Ascending aorta (tissue), 2 donors: ENCODE data around the gene PIGV. TPM values are rescaled to one million over a fixed set of nuclear protein-coding genes. Genes with fewer than 3 reads are reported as not detected.

ENCODE experiments used
- DNase-seq, 2 donors: peaks; one replicate each; pipeline ENCODE4 v3.0.0-alpha.2; 2019; ENCODE audit warnings: low spot score in 2 of 2
- H3K27ac ChIP-seq, 2 donors: fragments of 200-600 bp; sonication (generic); one replicate each; pipeline ENCODE4 v1.5.1; 2016 to 2017; ENCODE audit warnings: mild to moderate bottlenecking in 1 of 2
- H3K27me3 ChIP-seq: fragments of 200-600 bp; sonication (generic); one replicate; pipeline ENCODE4 v1.5.1; 2017
- H3K36me3 ChIP-seq, 2 donors: fragments of 200-600 bp; sonication (generic); one replicate each; pipeline ENCODE4 v1.5.1; 2016
- H3K4me1 ChIP-seq, 2 donors: fragments of 200-600 bp; sonication (generic); one replicate each; pipeline ENCODE4 v1.5.1; 2016 to 2017; ENCODE audit warnings: mild to moderate bottlenecking in 1 of 2
- H3K4me3 ChIP-seq, 2 donors: fragments of 200-600 bp; sonication (generic); one replicate each; pipeline ENCODE4 v1.5.1; 2016 to 2017; ENCODE audit warnings: mild to moderate bottlenecking in 1 of 2
- H3K9me3 ChIP-seq, 2 donors: fragments of 200-600 bp; sonication (generic); one replicate each; pipeline ENCODE4 v1.5.1; 2016
- intact Hi-C: fragments of 100-400 bp; cut with DNase I; formaldehyde crosslinking; loops from one replicate; pipeline ENCODE4 v1.15.1; 2023
- total RNA-seq: library from RNA; depleted of rRNA; stranded (reverse); fragments of >200 nt; gene quantifications from one replicate; pipeline ENCODE4 v1.1.0, GENCODE V29; 2016
- TF ChIP-seq, protein P1 (sequence below), 3 experiments: fragments of 200-600 bp in 2 of 3; fragments of 450-650 bp in 1 of 3; sonication (generic) in 2 of 3; IDR thresholded peaks; one replicate each; pipeline ENCODE4 v1.5.1; 2016 to 2019; ENCODE audit warnings: antibody characterized with exemption in 3 of 3, mild to moderate bottlenecking in 1 of 3, moderate library complexity in 1 of 3

PIGV gene
- total RNA-seq, 1 donor from 2014 or later, result 8.8 TPM

DNA sequence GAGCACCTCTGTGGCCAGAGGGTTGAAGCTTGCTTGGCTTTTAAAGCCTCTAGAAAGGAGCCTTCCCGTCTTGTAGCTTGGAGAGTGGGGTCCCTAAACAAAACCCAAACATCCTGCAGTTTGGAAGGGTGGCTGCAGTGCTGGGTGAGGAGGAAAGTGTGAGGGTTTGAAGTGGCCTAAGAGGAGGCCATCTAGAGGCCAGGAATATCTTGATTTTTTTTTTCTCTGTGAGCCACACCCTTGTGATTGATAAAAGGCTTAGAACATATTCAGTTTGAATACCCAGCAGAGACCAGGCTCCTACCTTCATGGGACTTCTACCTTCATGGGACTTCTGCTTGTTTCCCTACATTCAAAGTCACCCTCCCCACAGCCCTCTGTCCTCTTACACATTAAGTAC lies 37.3 kb upstream of the PIGV start:
- TF ChIP-seq, protein P1, sequence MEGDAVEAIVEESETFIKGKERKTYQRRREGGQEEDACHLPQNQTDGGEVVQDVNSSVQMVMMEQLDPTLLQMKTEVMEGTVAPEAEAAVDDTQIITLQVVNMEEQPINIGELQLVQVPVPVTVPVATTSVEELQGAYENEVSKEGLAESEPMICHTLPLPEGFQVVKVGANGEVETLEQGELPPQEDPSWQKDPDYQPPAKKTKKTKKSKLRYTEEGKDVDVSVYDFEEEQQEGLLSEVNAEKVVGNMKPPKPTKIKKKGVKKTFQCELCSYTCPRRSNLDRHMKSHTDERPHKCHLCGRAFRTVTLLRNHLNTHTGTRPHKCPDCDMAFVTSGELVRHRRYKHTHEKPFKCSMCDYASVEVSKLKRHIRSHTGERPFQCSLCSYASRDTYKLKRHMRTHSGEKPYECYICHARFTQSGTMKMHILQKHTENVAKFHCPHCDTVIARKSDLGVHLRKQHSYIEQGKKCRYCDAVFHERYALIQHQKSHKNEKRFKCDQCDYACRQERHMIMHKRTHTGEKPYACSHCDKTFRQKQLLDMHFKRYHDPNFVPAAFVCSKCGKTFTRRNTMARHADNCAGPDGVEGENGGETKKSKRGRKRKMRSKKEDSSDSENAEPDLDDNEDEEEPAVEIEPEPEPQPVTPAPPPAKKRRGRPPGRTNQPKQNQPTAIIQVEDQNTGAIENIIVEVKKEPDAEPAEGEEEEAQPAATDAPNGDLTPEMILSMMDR (IDR thresholded peaks at IDR 0.05), result no peak
- intact Hi-C loops, result no loop called here
- Histone ChIP-seq H3K27me3 (no peaks in the 10 kb centered on the region), H3K9me3 (no peaks in the 10 kb centered on the region), H3K36me3 (peaks cover 6 to 10% of the 10 kb centered on the region in 2 donors), H3K4me3 (no peak overlapping the region), H3K4me1 (peaks cover 19 to 60% of the 10 kb centered on the region in 2 donors), H3K27ac (peak overlapping the region; percentile 57 to 64)
- DNase-seq, result no peak

DNA sequence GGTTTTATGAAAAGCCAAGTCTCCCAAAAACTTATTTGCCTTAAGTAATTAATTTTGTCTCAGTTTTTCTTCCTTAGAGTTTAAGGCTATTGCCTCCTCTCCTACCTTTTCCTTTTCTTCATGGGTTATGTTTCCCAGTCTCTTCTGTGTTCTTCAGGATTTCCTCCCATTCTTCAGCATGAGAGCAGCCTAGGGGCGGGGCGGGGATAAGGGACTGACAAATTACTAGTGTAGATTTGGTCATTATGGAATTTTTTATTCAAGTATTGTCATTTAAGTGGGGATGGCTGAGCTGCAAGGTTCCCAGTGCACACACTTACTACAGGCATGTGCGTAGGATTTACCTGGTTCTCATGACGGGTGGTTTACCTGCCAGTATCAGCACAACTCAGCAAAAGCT lies 35.2 kb upstream of the PIGV start:
- H3K27ac ChIP-seq, result peak overlapping the region; percentile 33 to 66
- H3K4me3 ChIP-seq, result no peak overlapping the region
- intact Hi-C loops, result no loop called here
- H3K36me3 ChIP-seq, result peaks cover 0 to 6% of the 10 kb centered on the region in 2 donors
- H3K9me3 ChIP-seq, result no peaks in the 10 kb centered on the region
- H3K27me3 ChIP-seq, result no peaks in the 10 kb centered on the region
- peaks cover 19 to 54% of the 10 kb centered on the region in 2 donors for H3K4me1 ChIP-seq
- DNase-seq, result no peak
- TF ChIP-seq, protein P1 (IDR thresholded peaks at IDR 0.05), result no peak

DNA sequence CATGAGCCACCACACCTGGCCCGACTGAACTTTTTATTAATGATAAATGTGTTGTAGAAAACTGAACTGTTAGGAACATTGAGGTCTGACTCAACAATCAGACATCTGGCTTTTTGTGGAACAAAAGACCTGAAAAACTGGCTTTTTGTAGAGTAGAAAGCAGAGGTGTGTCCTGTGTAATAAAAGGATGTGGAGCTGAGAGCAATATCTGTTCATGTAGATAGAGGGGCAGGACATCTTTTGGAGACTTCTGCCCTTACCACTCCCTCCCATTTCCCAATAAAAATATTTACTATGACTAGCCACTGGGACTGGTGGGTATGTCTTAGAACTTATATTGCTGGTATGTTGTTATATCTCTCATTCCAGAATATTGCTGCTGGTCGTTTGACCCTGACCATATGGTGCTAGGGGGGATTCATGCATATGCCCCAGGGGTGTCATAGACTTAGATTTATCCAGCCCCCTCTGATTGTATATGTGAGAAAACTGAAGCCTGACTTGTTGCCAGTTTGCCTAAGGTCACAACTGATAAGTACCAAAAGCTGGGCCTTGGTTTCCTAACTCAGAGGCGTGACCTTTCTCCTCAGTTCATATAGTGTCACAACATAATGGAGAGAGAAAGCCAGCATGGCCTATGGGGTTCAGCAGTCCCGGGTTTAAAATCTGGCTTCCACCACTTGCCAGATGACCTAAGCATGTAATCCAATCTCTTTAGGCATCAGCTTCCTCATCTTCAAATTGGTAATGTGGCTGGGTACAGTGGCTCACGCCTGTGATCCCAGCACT lies 33.5 kb upstream of the PIGV start:
- no peak for DNase-seq
- Histone ChIP-seq H3K4me3 (no peak overlapping the region), H3K9me3 (no peaks in the 10 kb centered on the region), H3K27ac (peak overlapping the region in 1 of 2 donors; percentile 46), H3K36me3 (peaks cover 0 to 11% of the 10 kb centered on the region in 2 donors), H3K4me1 (peaks cover 10 to 36% of the 10 kb centered on the region in 2 donors), H3K27me3 (no peaks in the 10 kb centered on the region)
- intact Hi-C loops, result no loop called here
- TF ChIP-seq, protein P1 (IDR thresholded peaks at IDR 0.05), result no peak

DNA sequence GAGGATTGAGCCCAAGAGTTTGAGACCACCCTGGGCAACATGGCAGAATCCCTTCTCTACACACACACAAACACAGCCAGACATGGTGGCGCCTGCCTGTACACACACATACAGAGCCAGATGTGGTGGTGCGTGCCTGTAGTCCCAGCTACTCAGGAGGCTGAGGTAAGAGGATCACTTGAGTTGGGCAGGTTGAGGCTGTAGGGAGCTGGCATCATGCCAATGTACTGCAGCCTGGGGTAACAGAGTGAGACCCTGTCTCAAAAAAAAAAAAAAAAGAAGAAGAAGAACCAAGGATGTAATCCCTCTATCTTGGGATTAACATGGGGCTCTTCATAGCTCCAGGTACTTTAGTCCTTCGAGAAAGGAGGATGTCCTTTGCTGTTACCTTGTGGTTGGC lies 29.4 kb upstream of the PIGV start:
- no peak overlapping the region for H3K27ac ChIP-seq
- no peak for DNase-seq
- H3K27me3 ChIP-seq, result no peaks in the 10 kb centered on the region
- H3K4me1 ChIP-seq, result peaks cover 0 to 7% of the 10 kb centered on the region in 2 donors
- TF ChIP-seq, protein P1 (IDR thresholded peaks at IDR 0.05), result no peak
- no peaks in the 10 kb centered on the region for H3K9me3 ChIP-seq
- H3K36me3 ChIP-seq, result peaks cover 28 to 33% of the 10 kb centered on the region in 2 donors
- intact Hi-C loops, result no loop called here
- no peak overlapping the region for H3K4me3 ChIP-seq

DNA sequence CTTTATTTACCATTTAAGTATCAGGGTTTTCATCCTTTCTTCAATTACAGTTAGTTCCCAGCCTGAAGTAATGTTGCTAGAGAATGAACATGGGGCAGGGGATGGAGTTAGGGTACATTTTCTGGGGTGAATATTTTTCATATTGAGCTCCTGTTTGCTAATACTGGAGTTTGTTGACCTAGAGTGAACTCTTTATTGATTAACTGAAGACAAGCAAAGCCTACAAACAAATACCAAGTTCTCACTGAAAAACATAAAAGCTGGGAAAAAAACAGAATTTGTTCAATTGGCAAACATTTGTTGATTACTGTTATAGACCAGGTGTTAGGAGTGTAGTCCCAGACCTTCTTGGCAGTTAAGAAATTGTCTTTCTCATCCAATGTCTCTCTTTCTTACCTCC lies 28.2 kb upstream of the PIGV start:
- no peaks in the 10 kb centered on the region for H3K9me3 ChIP-seq
- H3K4me1 ChIP-seq, result peaks cover 0 to under 1% of the 10 kb centered on the region in 2 donors
- no peak for DNase-seq
- no peak overlapping the region for H3K4me3 ChIP-seq
- no peak overlapping the region for H3K27ac ChIP-seq
- intact Hi-C loops, result no loop called here
- H3K27me3 ChIP-seq, result no peaks in the 10 kb centered on the region
- peaks cover 39 to 45% of the 10 kb centered on the region in 2 donors for H3K36me3 ChIP-seq
- TF ChIP-seq, protein P1 (IDR thresholded peaks at IDR 0.05), result no peak
